IMR-90 (cell line): ENCODE data around the gene ANKDD1A. TPM values are rescaled to one million over a fixed set of nuclear protein-coding genes. Genes with fewer than 3 reads are reported as not detected.

Source experiments
- ATAC-seq: fragments of 200-7000 bp; cut with Tn5 transposase; 2 replicates; pipeline ENCODE4 v1.9.1; 2020; ENCODE audit warnings: low read depth, mild to moderate bottlenecking, moderate library complexity
- BruUV-seq: library from RNA; stranded (reverse); fragments of 400-500 nt; replicated peaks from 2 replicates; lab custom pipeline; 2021; lab: Mats Ljungman, UMichigan
- CTCF ChIA-PET: fragments of 300-600 bp; formaldehyde crosslinking; extraction: SDS; loops from one replicate; lab custom pipeline; 2021; ENCODE audit warnings: antibody characterized with exemption; lab: Yijun Ruan, JAX
- POLR2A ChIA-PET: fragments of 300-600 bp; sonication (Branson Sonifier 250); formaldehyde crosslinking; loops from one replicate; lab custom pipeline; 2022; ENCODE audit warnings: antibody characterized with exemption; ENCODE audit not compliant: unreplicated experiment; lab: Charles Lee
- DNase-seq: peaks from one replicate; pipeline ENCODE4 v3.0.0; 2013
- H2AFZ ChIP-seq: replicated peaks from 2 replicates; pipeline ENCODE3; 2013; ENCODE audit warnings: low read length, mild to moderate bottlenecking; ENCODE audit not compliant: poor library complexity
- H2AK5ac ChIP-seq: 2 replicates; pipeline ENCODE4 v1.6.1; 2013; ENCODE audit warnings: low read depth, low read length, inconsistent platforms
- H2AK9ac ChIP-seq: replicated peaks from 2 replicates; pipeline ENCODE3; 2013; ENCODE audit warnings: mild to moderate bottlenecking, low read depth, low read length, moderate library complexity; ENCODE audit not compliant: poor library complexity
- H2BK120ac ChIP-seq: 2 replicates; pipeline ENCODE4 v1.6.1; 2013; ENCODE audit warnings: low read depth, low read length, inconsistent platforms
- H2BK15ac ChIP-seq: 3 replicates; pipeline ENCODE4 v1.6.1; 2013; ENCODE audit warnings: low read depth, low read length, inconsistent platforms
- H2BK20ac ChIP-seq: 2 replicates; pipeline ENCODE4 v1.6.1; 2013; ENCODE audit warnings: low read depth, mild to moderate bottlenecking, inconsistent platforms, low read length, moderate library complexity
- H2BK5ac ChIP-seq: 2 replicates; pipeline ENCODE4 v1.6.1; 2013; ENCODE audit warnings: mild to moderate bottlenecking, low read depth, low read length, inconsistent platforms; ENCODE audit not compliant: poor library complexity, severe bottlenecking
- H3K14ac ChIP-seq: replicated peaks from 2 replicates; pipeline ENCODE4 v1.6.1; 2013; ENCODE audit warnings: low read depth, low read length, inconsistent platforms
- H3K18ac ChIP-seq: 2 replicates; pipeline ENCODE4 v1.6.1; 2013; ENCODE audit warnings: low read depth, low read length, control low read depth
- H3K23ac ChIP-seq: 2 replicates; pipeline ENCODE4 v1.6.1; 2013; ENCODE audit warnings: low read depth, low read length, inconsistent platforms
- H3K27ac ChIP-seq: 2 replicates; pipeline ENCODE4 v1.5.1; 2013; ENCODE audit warnings: mild to moderate bottlenecking, control low read depth, low read length; ENCODE audit not compliant: insufficient read depth
- H3K27me3 ChIP-seq: 2 replicates; pipeline ENCODE4 v1.6.1; 2013; ENCODE audit warnings: low read length; ENCODE audit not compliant: control insufficient read depth, insufficient read depth
- H3K36me3 ChIP-seq: 2 replicates; pipeline ENCODE4 v1.6.1; 2013; ENCODE audit warnings: low read length, mixed read lengths; ENCODE audit not compliant: control insufficient read depth, insufficient read depth
- H3K4ac ChIP-seq: 2 replicates; pipeline ENCODE4 v1.6.1; 2013; ENCODE audit warnings: low read depth, low read length, inconsistent platforms
- H3K4me1 ChIP-seq: 2 replicates; pipeline ENCODE4 v1.6.1; 2013; ENCODE audit warnings: low read length, mixed read lengths; ENCODE audit not compliant: control insufficient read depth, insufficient read depth
- H3K4me2 ChIP-seq: 2 replicates; pipeline ENCODE4 v1.6.1; 2013; ENCODE audit warnings: low read depth, mild to moderate bottlenecking, control low read depth, low read length, moderate library complexity
- H3K4me3 ChIP-seq: 2 replicates; pipeline ENCODE4 v1.5.1; 2013; ENCODE audit warnings: low read depth, mild to moderate bottlenecking, control low read depth, low read length, moderate library complexity; ENCODE audit not compliant: insufficient read depth
- H3K56ac ChIP-seq: 2 replicates; pipeline ENCODE4 v1.6.1; 2013; ENCODE audit warnings: low read length, inconsistent platforms; ENCODE audit not compliant: insufficient read depth; ENCODE audit errors: extremely low read depth
- H3K79me1 ChIP-seq, 2 experiments: 2 replicates each; pipeline ENCODE4 v1.6.1; 2013; ENCODE audit warnings: low read length in 2 of 2, inconsistent platforms in 1 of 2, low read depth in 1 of 2
- H3K9ac ChIP-seq: 2 replicates; pipeline ENCODE4 v1.6.1; 2013; ENCODE audit warnings: low read depth, low read length, control low read depth
- H3K9me1 ChIP-seq: 2 replicates; pipeline ENCODE4 v1.6.1; 2013; ENCODE audit warnings: low read length, inconsistent platforms; ENCODE audit not compliant: insufficient read depth
- H3K9me3 ChIP-seq: 2 replicates; pipeline ENCODE4 v1.6.1; 2013; ENCODE audit warnings: low read length; ENCODE audit not compliant: control insufficient read depth, insufficient read depth
- H4K20me1 ChIP-seq: 2 replicates; pipeline ENCODE4 v1.6.1; 2013; ENCODE audit warnings: low read length, inconsistent platforms; ENCODE audit not compliant: insufficient read depth
- H4K5ac ChIP-seq: 2 replicates; pipeline ENCODE4 v1.6.1; 2013; ENCODE audit warnings: mild to moderate bottlenecking, low read depth, low read length, control low read depth
- H4K8ac ChIP-seq, 2 experiments: 2 replicates each; pipeline ENCODE4 v1.6.1; 2013; ENCODE audit warnings: low read depth in 2 of 2, low read length in 2 of 2, control low read depth in 1 of 2, inconsistent platforms in 1 of 2
- H4K91ac ChIP-seq: 2 replicates; pipeline ENCODE4 v1.6.1; 2013; ENCODE audit warnings: low read depth, low read length, inconsistent platforms; ENCODE audit not compliant: insufficient read depth
- BHLHE40 ChIP-seq: fragments of 150-350 bp; IDR thresholded peaks from 2 replicates; pipeline ENCODE4 v1.6.1; 2016; ENCODE audit warnings: mild to moderate bottlenecking, low read depth, low read length
- CHD1 ChIP-seq: IDR thresholded peaks from 2 replicates; pipeline ENCODE4 v1.6.1; 2012; ENCODE audit warnings: low read depth, low read length, improper control_type of control experiment
- MAFK ChIP-seq: IDR thresholded peaks from 2 replicates; pipeline ENCODE4 v1.6.1; 2012; ENCODE audit warnings: low read depth, low read length, improper control_type of control experiment
- MAZ ChIP-seq: IDR thresholded peaks from 2 replicates; pipeline ENCODE4 v1.6.1; 2012; ENCODE audit warnings: low read depth, mild to moderate bottlenecking, low read length, improper control_type of control experiment, moderate library complexity, borderline replicate concordance
- MXI1 ChIP-seq: IDR thresholded peaks from 2 replicates; pipeline ENCODE4 v1.6.1; 2012; ENCODE audit warnings: low read depth, mild to moderate bottlenecking, low read length, moderate library complexity, borderline replicate concordance
- POLR2A ChIP-seq: IDR thresholded peaks from 2 replicates; pipeline ENCODE4 v1.6.1; 2012; ENCODE audit warnings: mild to moderate bottlenecking, low read depth, low read length
- RAD21 ChIP-seq: IDR thresholded peaks from 2 replicates; pipeline ENCODE4 v1.6.1; 2012; ENCODE audit warnings: low read length, improper control_type of control experiment
- RCOR1 ChIP-seq: IDR thresholded peaks from 2 replicates; pipeline ENCODE4 v1.6.1; 2012; ENCODE audit warnings: mild to moderate bottlenecking, low read length, improper control_type of control experiment; ENCODE audit not compliant: insufficient replicate concordance
- SMC3 ChIP-seq: fragments of 150-350 bp; IDR thresholded peaks from 2 replicates; pipeline ENCODE4 v1.6.1; 2016; ENCODE audit warnings: low read depth, mild to moderate bottlenecking, antibody characterized with exemption, low read length, moderate library complexity
- WGBS, 2 experiments: methylation state at CpG; one replicate each; pipeline versions ENCODE4 v1.1.5 to v1.1.7; 2013; ENCODE audit warnings: missing lambda C conversion rate in 2 of 2; ENCODE audit not compliant: insufficient read length in 1 of 2; ENCODE audit errors: extremely low coverage in 2 of 2; 5-methylcytosine and 5-hydroxymethylcytosine counted together
- dilution Hi-C: fragments of 300-500 bp; cut with HindIII; formaldehyde crosslinking; loops from one replicate; pipeline ENCODE4 v1.14.3; 2018; ENCODE audit warnings: low sequenced_read_pairs; ENCODE audit not compliant: unreplicated experiment
- in situ Hi-C: fragments of 300-500 bp; cut with MboI; formaldehyde crosslinking; loops from 3 replicates; pipeline ENCODE4 v1.14.3; 2019; ENCODE audit warnings: low sequenced_read_pairs, inconsistent platforms, mixed read lengths
- intact Hi-C: fragments of 100-400 bp; cut with micrococcal nuclease; formaldehyde crosslinking; loops from 2 replicates; pipeline ENCODE4 v1.10.0; 2022
- polyA plus RNA-seq, 3 experiments: library from polyadenylated mRNA; depleted of rRNA; stranded (reverse); fragments of >200 nt; gene quantifications; 2 replicates each; pipeline ENCODE4 v1.2.3, GENCODE V29; 2012; ENCODE audit warnings: low replicate concordance in 1 of 3
- total RNA-seq: library from RNA; depleted of rRNA; stranded (reverse); fragments of >200 nt; gene quantifications from 2 replicates; pipeline ENCODE4 v1.2.3, GENCODE V29; 2012
- TF ChIP-seq, protein P1 (sequence below): conservative IDR thresholded peaks from 2 replicates; pipeline ENCODE4 v1.5.1; 2012; ENCODE audit warnings: mild to moderate bottlenecking, low read depth, low read length, improper control_type of control experiment
- TF ChIP-seq, protein P2 (sequence below): fragments of 150-350 bp; IDR thresholded peaks from 2 replicates; pipeline ENCODE4 v1.6.1; 2017; ENCODE audit warnings: mild to moderate bottlenecking, antibody characterized with exemption, low read length, low read depth

ANKDD1A gene
- total and polyA plus RNA-seq, 2 of the 4 experiments (the other 2 are of a cell fraction) = 3.6 to 4.9 TPM

- CTCF ChIA-PET = no interaction called here
- no peaks in the 10 kb centered on the region for H3K9me3 ChIP-seq
- H2AK5ac ChIP-seq = no peak overlapping the region
- H3K23ac ChIP-seq = no peak overlapping the region
- dilution Hi-C loops (no loop called here), in situ Hi-C loops (no loop called here), intact Hi-C loops (no loop called here)
- H2BK15ac ChIP-seq = no peak overlapping the region
- no peak overlapping the region for H3K4me2 ChIP-seq
- H3K9ac ChIP-seq = no peak overlapping the region
- H3K56ac ChIP-seq = no peak overlapping the region
- H3K14ac ChIP-seq = no peak overlapping the region
- no peak for TF ChIP-seq POLR2A
- TF ChIP-seq, protein P1, sequence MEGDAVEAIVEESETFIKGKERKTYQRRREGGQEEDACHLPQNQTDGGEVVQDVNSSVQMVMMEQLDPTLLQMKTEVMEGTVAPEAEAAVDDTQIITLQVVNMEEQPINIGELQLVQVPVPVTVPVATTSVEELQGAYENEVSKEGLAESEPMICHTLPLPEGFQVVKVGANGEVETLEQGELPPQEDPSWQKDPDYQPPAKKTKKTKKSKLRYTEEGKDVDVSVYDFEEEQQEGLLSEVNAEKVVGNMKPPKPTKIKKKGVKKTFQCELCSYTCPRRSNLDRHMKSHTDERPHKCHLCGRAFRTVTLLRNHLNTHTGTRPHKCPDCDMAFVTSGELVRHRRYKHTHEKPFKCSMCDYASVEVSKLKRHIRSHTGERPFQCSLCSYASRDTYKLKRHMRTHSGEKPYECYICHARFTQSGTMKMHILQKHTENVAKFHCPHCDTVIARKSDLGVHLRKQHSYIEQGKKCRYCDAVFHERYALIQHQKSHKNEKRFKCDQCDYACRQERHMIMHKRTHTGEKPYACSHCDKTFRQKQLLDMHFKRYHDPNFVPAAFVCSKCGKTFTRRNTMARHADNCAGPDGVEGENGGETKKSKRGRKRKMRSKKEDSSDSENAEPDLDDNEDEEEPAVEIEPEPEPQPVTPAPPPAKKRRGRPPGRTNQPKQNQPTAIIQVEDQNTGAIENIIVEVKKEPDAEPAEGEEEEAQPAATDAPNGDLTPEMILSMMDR = no peak
- no peak for TF ChIP-seq MXI1
- TF ChIP-seq RAD21 = no peak
- TF ChIP-seq CHD1 = no peak
- TF ChIP-seq RCOR1 = no peak
- TF ChIP-seq, protein P2, sequence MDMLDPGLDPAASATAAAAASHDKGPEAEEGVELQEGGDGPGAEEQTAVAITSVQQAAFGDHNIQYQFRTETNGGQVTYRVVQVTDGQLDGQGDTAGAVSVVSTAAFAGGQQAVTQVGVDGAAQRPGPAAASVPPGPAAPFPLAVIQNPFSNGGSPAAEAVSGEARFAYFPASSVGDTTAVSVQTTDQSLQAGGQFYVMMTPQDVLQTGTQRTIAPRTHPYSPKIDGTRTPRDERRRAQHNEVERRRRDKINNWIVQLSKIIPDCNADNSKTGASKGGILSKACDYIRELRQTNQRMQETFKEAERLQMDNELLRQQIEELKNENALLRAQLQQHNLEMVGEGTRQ = no peak
- TF ChIP-seq MAFK = no peak
- TF ChIP-seq SMC3 = no peak
- no peak for TF ChIP-seq BHLHE40
- TF ChIP-seq MAZ = no peak
- no peaks in the 10 kb centered on the region for H4K20me1 ChIP-seq
- no peak overlapping the region for H3K4me3 ChIP-seq
- no peak overlapping the region for H3K27ac ChIP-seq
- 97% methylated on average over 5 of the region's 9 CpGs; no CpG with 5 or more reads in 1 of the 2 experiments for WGBS, 2 experiments
- BruUV-seq = no TSS peak
- DNase-seq (no peak), ATAC-seq (no peak)
- peaks cover 9% of the 10 kb centered on the region; the same call in 1 of the 2 replicates for H3K9me1 ChIP-seq
- H4K8ac ChIP-seq = no peak overlapping the region
- no peak overlapping the region for H4K5ac ChIP-seq
- no peak overlapping the region for H2BK120ac ChIP-seq
- H3K4ac ChIP-seq = no peak overlapping the region
- H3K36me3 ChIP-seq = peaks cover 55% of the 10 kb centered on the region
- POLR2A ChIA-PET = no interaction called here
- H2AK9ac ChIP-seq = no peak overlapping the region
- no peak overlapping the region for H3K18ac ChIP-seq
- no peak overlapping the region for H2BK5ac ChIP-seq
- no peak overlapping the region for H2AFZ ChIP-seq
- no peak overlapping the region for H4K91ac ChIP-seq
- H3K79me1 ChIP-seq = no peaks in the 10 kb centered on the region; a peak in 1 of 4 replicates
- H2BK20ac ChIP-seq = no peak overlapping the region
- no peaks in the 10 kb centered on the region for H3K27me3 ChIP-seq
- no peaks in the 10 kb centered on the region for H3K4me1 ChIP-seq
These were observed 47.4 kb downstream of the ANKDD1A start for GRCh38 chr15:64959128-64959527.
